Right lobe of liver (tissue), 4 donors: ENCODE results near the gene RAB11B.

Source experiments
- POLR2A ChIP-seq: fragments of 450-650 bp; IDR thresholded peaks from one replicate; pipeline ENCODE4 v1.6.1; 2017; ENCODE audit warnings: antibody characterized with exemption, mild to moderate bottlenecking
- TF ChIP-seq, protein P1 (sequence below), 4 donors: fragments of 200-600 bp in 3 of 4; fragments of 450-650 bp in 1 of 4; IDR thresholded peaks; one replicate each; pipeline versions ENCODE4 v1.5.1 to v1.8.0; 2016 to 2022; ENCODE audit warnings: antibody characterized with exemption in 4 of 4, mild to moderate bottlenecking in 2 of 4
- donor health status: DM: no; HTN: no; CAD: no.
- donor health status: DM: no; HTN: no; CAD: no.
- donor health status: DM: no; HTN: yes; CAD: no.

DNA sequence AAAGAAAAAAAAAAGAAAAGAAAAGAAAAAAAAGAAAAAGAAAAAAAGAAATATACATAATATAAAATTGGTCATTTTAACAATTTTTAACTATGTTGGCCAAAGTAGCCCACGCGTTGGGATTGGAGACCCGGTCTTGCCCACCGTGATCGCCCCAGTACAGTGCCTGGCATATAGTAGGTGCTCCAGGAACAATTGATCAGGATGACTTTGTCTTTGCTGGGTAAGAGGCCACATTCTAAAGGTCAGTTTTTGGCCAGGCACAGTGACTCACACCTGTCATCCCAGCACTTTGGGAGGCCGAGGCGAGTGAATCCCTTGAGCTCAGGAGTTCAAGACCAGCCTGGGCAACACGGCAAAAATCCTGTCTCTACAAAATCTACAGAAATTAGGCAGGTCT is 30.0 kb upstream of the RAB11B start:
- TF ChIP-seq POLR2A, result no peak
- TF ChIP-seq, protein P1, sequence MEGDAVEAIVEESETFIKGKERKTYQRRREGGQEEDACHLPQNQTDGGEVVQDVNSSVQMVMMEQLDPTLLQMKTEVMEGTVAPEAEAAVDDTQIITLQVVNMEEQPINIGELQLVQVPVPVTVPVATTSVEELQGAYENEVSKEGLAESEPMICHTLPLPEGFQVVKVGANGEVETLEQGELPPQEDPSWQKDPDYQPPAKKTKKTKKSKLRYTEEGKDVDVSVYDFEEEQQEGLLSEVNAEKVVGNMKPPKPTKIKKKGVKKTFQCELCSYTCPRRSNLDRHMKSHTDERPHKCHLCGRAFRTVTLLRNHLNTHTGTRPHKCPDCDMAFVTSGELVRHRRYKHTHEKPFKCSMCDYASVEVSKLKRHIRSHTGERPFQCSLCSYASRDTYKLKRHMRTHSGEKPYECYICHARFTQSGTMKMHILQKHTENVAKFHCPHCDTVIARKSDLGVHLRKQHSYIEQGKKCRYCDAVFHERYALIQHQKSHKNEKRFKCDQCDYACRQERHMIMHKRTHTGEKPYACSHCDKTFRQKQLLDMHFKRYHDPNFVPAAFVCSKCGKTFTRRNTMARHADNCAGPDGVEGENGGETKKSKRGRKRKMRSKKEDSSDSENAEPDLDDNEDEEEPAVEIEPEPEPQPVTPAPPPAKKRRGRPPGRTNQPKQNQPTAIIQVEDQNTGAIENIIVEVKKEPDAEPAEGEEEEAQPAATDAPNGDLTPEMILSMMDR (IDR thresholded peaks at IDR 0.05), result no peak
